Measurements from ENCODE around the gene MRPL9. TPM values are rescaled to one million over a fixed set of nuclear protein-coding genes. Genes with fewer than 3 reads are reported as not detected.
"Not testable (repeated sequence)": the region's sequence is repeated elsewhere in the genome, so short reads cannot be mapped to it uniquely, and the experiment has no call there.

The MRPL9 gene
- total and polyA plus RNA-seq, 5 experiments from 2014 or later = 97.9 to 137 (median 125) TPM

GRCh38 chr1:151801846-151802245 lies 38.5 kb upstream of the MRPL9 start:
- Mint-ChIP-seq H3K27ac (no peak overlapping the region), H3K4me3 (no peak overlapping the region), H3K27me3 (peaks cover 0 to 6% (median 0%) of the 10 kb centered on the region in 5 donors), H3K4me1 (peaks cover 8 to 12% (median 12%) of the 10 kb centered on the region in 4 donors), H3K36me3 (peaks cover 0 to 9% (median 0%) of the 10 kb centered on the region in 3 donors), H3K9me3 (no peaks in the 10 kb centered on the region)
- ATAC-seq (no peak), DNase-seq (no peak)
- POLR2A ChIA-PET = interaction anchor here (0.5 kb wide), 1 partner anchor 350 kb away, joined by 3 read pairs; no protein-coding TSS in a partner anchor

- peaks cover 0 to 12% (median 0%) of the 10 kb centered on the region in 3 donors for H3K36me3 Mint-ChIP-seq
- peaks cover 8 to 12% (median 12%) of the 10 kb centered on the region in 4 donors for H3K4me1 Mint-ChIP-seq
- H3K4me3 Mint-ChIP-seq = no peak overlapping the region
- ATAC-seq (no peak), DNase-seq (no peak)
- peaks cover 0 to 6% (median 0%) of the 10 kb centered on the region in 5 donors for H3K27me3 Mint-ChIP-seq
- no peaks in the 10 kb centered on the region for H3K9me3 Mint-ChIP-seq
- POLR2A ChIA-PET = interaction anchor here (0.5 kb wide), 1 partner anchor 349 kb away, joined by 3 read pairs; no protein-coding TSS in a partner anchor
- H3K27ac Mint-ChIP-seq = no peak overlapping the region
Measured at GRCh38 chr1:151801310-151801820, 38.1 kb upstream of the MRPL9 start.

- peak overlapping the region in 1 of 10 donors; percentile 25 for H3K27ac Mint-ChIP-seq
- POLR2A ChIA-PET = no interaction called here
Measured at GRCh38 chr1:151800830-151801229, 37.5 kb upstream of the MRPL9 start.

DNA sequence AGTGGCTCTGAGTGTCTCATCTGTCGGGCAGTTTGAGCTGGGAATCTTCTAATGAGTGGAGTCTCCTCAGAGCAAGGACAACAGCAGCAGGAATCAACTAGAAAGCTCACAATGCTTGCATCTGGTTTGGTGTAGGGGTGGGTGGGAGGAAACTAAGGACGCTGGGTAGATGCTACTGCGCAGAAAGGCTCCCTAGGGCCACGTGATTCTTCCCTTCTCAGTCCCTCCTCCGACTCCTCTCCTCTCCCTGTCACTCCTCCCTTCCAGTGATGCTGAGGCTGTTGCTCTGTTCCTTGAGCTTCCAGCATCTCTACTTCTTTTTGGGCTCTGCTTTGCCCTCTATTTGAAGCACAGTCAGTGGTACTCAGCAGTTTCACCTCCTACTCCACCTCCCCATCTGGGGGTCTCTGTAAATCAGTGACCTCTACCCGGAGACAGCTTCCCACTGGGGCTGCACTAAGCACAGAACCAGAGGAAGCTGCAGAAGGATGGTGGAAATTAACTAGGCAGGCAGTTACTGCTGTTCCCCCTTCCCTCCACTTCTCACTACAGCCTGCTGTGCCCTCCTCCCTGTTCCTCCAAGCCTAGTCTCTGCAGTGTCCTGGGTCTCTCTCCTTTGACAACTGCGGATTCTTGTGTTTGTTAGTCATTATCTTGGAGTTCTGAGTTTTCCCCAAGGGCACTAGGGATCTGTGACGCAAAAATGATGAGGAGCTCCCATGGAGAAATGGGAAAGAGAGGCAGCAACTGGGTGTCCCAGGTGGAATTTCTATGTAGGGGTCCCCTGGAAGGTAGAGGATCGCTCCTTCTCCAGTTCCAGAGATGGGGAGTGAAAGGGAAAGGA lies 36.1 kb upstream of the MRPL9 start:
- H3K4me3 Mint-ChIP-seq = no peak overlapping the region
- H3K27ac Mint-ChIP-seq = peak overlapping the region in 1 of 10 donors; percentile 23
- peaks cover 0 to 6% (median 0%) of the 10 kb centered on the region in 5 donors for H3K27me3 Mint-ChIP-seq
- ATAC-seq = no peak
- POLR2A ChIA-PET = interaction anchor here (0.6 to 0.7 kb wide), 3 partner anchors 17 to 932 kb away, joined by 3 read pairs; partner anchors contain the start of gene MRPL9
- no peaks in the 10 kb centered on the region for H3K9me3 Mint-ChIP-seq
- peaks cover 0 to 15% (median 0%) of the 10 kb centered on the region in 3 donors for H3K36me3 Mint-ChIP-seq
- peaks cover 8 to 12% (median 12%) of the 10 kb centered on the region in 4 donors for H3K4me1 Mint-ChIP-seq
- no peak for DNase-seq

More at GRCh38 chr1:151800830-151801229, 37.5 kb upstream of the MRPL9 start:
- DNase-seq (no peak), ATAC-seq (no peak)
- peaks cover 0 to 12% (median 0%) of the 10 kb centered on the region in 3 donors for H3K36me3 Mint-ChIP-seq
- H3K4me1 Mint-ChIP-seq = peaks cover 8 to 12% (median 12%) of the 10 kb centered on the region in 4 donors
- H3K4me3 Mint-ChIP-seq = no peak overlapping the region
- H3K9me3 Mint-ChIP-seq = no peaks in the 10 kb centered on the region
- H3K27me3 Mint-ChIP-seq = peaks cover 0 to 6% (median 0%) of the 10 kb centered on the region in 5 donors

GRCh38 chr1:151798571-151798970 lies 35.3 kb upstream of the MRPL9 start:
- peaks cover 8 to 12% (median 12%) of the 10 kb centered on the region in 4 donors for H3K4me1 Mint-ChIP-seq
- peaks cover 0 to 18% (median 0%) of the 10 kb centered on the region in 3 donors for H3K36me3 Mint-ChIP-seq
- POLR2A ChIA-PET = no interaction called here
- no peak for ATAC-seq
- H3K27ac Mint-ChIP-seq = no peak overlapping the region
- H3K9me3 Mint-ChIP-seq = no peaks in the 10 kb centered on the region
- no peak overlapping the region for H3K4me3 Mint-ChIP-seq
- H3K27me3 Mint-ChIP-seq = peaks cover 0 to 6% (median 0%) of the 10 kb centered on the region in 5 donors
- DNase-seq = no peak

GRCh38 chr1:151790940-151791651 lies 27.8 kb upstream of the MRPL9 start:
- Mint-ChIP-seq H3K4me3 (peak overlapping the region; percentile 94 to 100 (median 98)), H3K9me3 (no peaks in the 10 kb centered on the region), H3K27ac (peak overlapping the region; percentile 83 to 98 (median 93)), H3K36me3 (peaks cover 0 to 11% (median 0%) of the 10 kb centered on the region in 3 donors), H3K27me3 (peaks cover 0 to 2% (median 0%) of the 10 kb centered on the region in 5 donors), H3K4me1 (peaks cover 8 to 36% (median 31%) of the 10 kb centered on the region in 4 donors)
- ATAC-seq (no peak), DNase-seq (peak in 2 of 10 donors; percentile 7 to 9)
- POLR2A ChIA-PET = interaction anchor here (0.7 to 2.7 kb wide), 2 partner anchors 28 to 174 kb away, joined by 5 to 23 read pairs; partner anchors contain the start of gene MRPL9

- H3K9me3 Mint-ChIP-seq = no peaks in the 10 kb centered on the region
- H3K4me3 Mint-ChIP-seq = peak within 1 kb of the TSS; percentile 94 to 100 (median 98)
- H3K4me1 Mint-ChIP-seq = peaks cover 8 to 36% (median 31%) of the 10 kb centered on the region in 4 donors
- H3K27me3 Mint-ChIP-seq = peaks cover 0 to 2% (median 0%) of the 10 kb centered on the region in 5 donors
- DNase-seq = peak; percentile 92 to 99 (median 98)
- peaks cover 0 to 10% (median 0%) of the 10 kb centered on the region in 3 donors for H3K36me3 Mint-ChIP-seq
- peak within 1 kb of the TSS; percentile 83 to 98 (median 93) for H3K27ac Mint-ChIP-seq
- ATAC-seq = peak; percentile 95 to 96
- POLR2A ChIA-PET = interaction anchor here (0.7 to 2.7 kb wide), 4 partner anchors 27 to 173 kb away, joined by 3 to 23 read pairs (median 4); partner anchors contain the start of gene MRPL9
Measured at GRCh38 chr1:151790071-151790939, 27.0 kb upstream of the MRPL9 start, which contains the start of gene TDRKH. TDRKH (minus strand) TSS chr1:151790500; CDS start chr1:151783022, 7,478 bp downstream.

GRCh38 chr1:151787689-151788088 lies 24.4 kb upstream of the MRPL9 start:
- Mint-ChIP-seq H3K27ac (no peak overlapping the region), H3K4me3 (no peak overlapping the region), H3K9me3 (no peaks in the 10 kb centered on the region), H3K36me3 (no peaks in the 10 kb centered on the region), H3K27me3 (peaks cover 0 to 2% (median 0%) of the 10 kb centered on the region in 5 donors), H3K4me1 (peaks cover 8 to 36% (median 31%) of the 10 kb centered on the region in 4 donors)
- POLR2A ChIA-PET = interaction anchor here (1.2 kb wide), 1 partner anchor 10 kb away, joined by 4 read pairs; no protein-coding TSS in a partner anchor
- ATAC-seq (no peak), DNase-seq (no peak)

DNA sequence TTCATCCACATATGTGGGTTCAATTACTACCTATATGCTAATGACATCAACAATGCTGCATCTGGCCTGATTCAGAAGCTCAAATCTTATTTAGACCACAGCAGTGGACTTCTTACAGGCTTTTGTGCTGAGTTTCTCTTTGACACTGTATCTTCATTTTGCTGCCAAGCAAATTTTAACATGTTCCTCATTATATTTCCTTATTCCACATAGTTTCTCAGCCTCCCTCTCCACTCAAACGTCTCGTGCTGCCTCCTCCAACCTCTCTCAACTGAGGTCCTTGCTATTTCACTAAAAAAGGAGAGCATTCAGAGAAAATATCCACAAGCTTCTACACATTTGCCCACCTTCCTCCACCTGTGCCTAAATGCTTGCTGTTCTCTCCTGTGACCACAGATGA lies 20.5 kb upstream of the MRPL9 start:
- POLR2A ChIA-PET = interaction anchor here (0.6 kb wide), 1 partner anchor 11 kb away, joined by 5 read pairs; no protein-coding TSS in a partner anchor
- Mint-ChIP-seq H3K27ac (no peak overlapping the region), H3K9me3 (no peaks in the 10 kb centered on the region), H3K27me3 (no peaks in the 10 kb centered on the region), H3K4me1 (peaks cover 0 to 8% (median 3%) of the 10 kb centered on the region in 4 donors), H3K4me3 (no peak overlapping the region), H3K36me3 (peaks cover 5 to 32% (median 13%) of the 10 kb centered on the region in 3 donors)
- ATAC-seq (no peak), DNase-seq (no peak)

GRCh38 chr1:151782741-151783140 lies 19.4 kb upstream of the MRPL9 start:
- Mint-ChIP-seq H3K4me3 (no peak overlapping the region), H3K27me3 (no peaks in the 10 kb centered on the region), H3K27ac (no peak overlapping the region), H3K9me3 (no peaks in the 10 kb centered on the region), H3K36me3 (peaks cover 10 to 43% (median 19%) of the 10 kb centered on the region in 3 donors), H3K4me1 (peaks cover 0 to 4% (median 0%) of the 10 kb centered on the region in 4 donors)
- POLR2A ChIA-PET = no interaction called here
- DNase-seq (no peak), ATAC-seq (no peak)

DNA sequence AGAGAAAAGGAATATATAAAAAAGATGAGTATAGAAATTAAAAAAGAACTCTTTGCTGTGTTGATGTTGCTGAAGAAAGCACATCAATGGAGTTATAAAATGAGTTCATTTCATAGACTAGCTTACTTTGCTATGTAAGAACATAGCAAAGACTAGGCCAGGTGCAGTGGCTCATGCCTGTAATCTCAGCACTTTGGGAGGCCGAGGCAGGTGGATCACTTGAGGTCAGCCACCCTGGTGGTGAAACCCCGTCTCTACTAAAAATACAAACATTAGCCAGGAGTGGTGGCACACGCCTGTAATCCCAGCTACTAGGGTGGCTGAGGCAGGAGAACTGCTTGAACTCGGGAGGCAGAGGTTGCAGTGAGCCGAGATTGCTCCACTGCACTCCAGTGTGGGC lies 18.7 kb upstream of the MRPL9 start:
- POLR2A ChIA-PET, H3K9me3 Mint-ChIP-seq, DNase-seq: not testable (repeated sequence)

More for the DNA sequence above, 18.7 kb upstream of the MRPL9 start:
- H3K36me3 Mint-ChIP-seq = peaks cover 10 to 46% (median 19%) of the 10 kb centered on the region in 3 donors
- H3K4me3 Mint-ChIP-seq, ATAC-seq, H3K4me1 Mint-ChIP-seq, H3K27me3 Mint-ChIP-seq, H3K27ac Mint-ChIP-seq: not testable (repeated sequence)

All from naive thymus-derived CD8-positive, alpha-beta T cell (primary cell).